Endodermal cell (in vitro differentiated cells): ENCODE measurements around the gene SRPRA. TPM values are rescaled to one million over a fixed set of nuclear protein-coding genes. Genes with fewer than 3 reads are reported as not detected.

Experiments used
- DNase-seq: peaks from one replicate; pipeline ENCODE4 v3.0.0-alpha.2; 2017
- H3K27ac ChIP-seq: 2 replicates; pipeline ENCODE4 v1.5.1; 2013; ENCODE audit warnings: mild to moderate bottlenecking, low read depth, low read length, moderate library complexity
- H3K27me3 ChIP-seq: 2 replicates; pipeline ENCODE4 v1.6.1; 2013; ENCODE audit warnings: mild to moderate bottlenecking, low read length, moderate library complexity; ENCODE audit not compliant: insufficient read depth, control insufficient read depth, poor library complexity, severe bottlenecking
- H3K36me3 ChIP-seq: 2 replicates; pipeline ENCODE4 v1.7.0; 2013; ENCODE audit warnings: mild to moderate bottlenecking, low read length, moderate library complexity; ENCODE audit not compliant: control insufficient read depth, insufficient read depth
- H3K4me1 ChIP-seq: one replicate; pipeline ENCODE4 v1.7.0; 2013; ENCODE audit warnings: low read length; ENCODE audit not compliant: control insufficient read depth, insufficient read depth
- H3K4me3 ChIP-seq: 2 replicates; pipeline ENCODE4 v1.5.1; 2013; ENCODE audit warnings: mild to moderate bottlenecking, low read length, moderate library complexity
- H3K9ac ChIP-seq: 2 replicates; pipeline ENCODE4 v1.6.1; 2013; ENCODE audit warnings: mild to moderate bottlenecking, low read length, moderate library complexity; ENCODE audit not compliant: poor library complexity, severe bottlenecking; ENCODE audit errors: extremely low read depth
- H3K9me3 ChIP-seq: 2 replicates; pipeline ENCODE4 v1.6.1; 2013; ENCODE audit warnings: mild to moderate bottlenecking, low read length, moderate library complexity; ENCODE audit not compliant: control insufficient read depth
- H3K27ac Mint-ChIP-seq: 2 replicates; pipeline ENCODE4 v1.8.0; 2020; ENCODE audit warnings: mixed read lengths
- H3K27me3 Mint-ChIP-seq: 2 replicates; pipeline ENCODE4 v1.8.0; 2021; ENCODE audit warnings: mild to moderate bottlenecking, mixed read lengths; ENCODE audit not compliant: insufficient read depth
- H3K36me3 Mint-ChIP-seq: 2 replicates; pipeline ENCODE4 v1.8.0; 2020; ENCODE audit warnings: low read depth, mixed read lengths
- H3K4me1 Mint-ChIP-seq: 2 replicates; pipeline ENCODE4 v1.8.0; 2020; ENCODE audit warnings: mixed read lengths
- H3K4me3 Mint-ChIP-seq: 2 replicates; pipeline ENCODE4 v1.8.0; 2020; ENCODE audit warnings: mild to moderate bottlenecking, moderate library complexity, mixed read lengths
- H3K9me3 Mint-ChIP-seq: 2 replicates; pipeline ENCODE4 v1.8.0; 2020; ENCODE audit warnings: mild to moderate bottlenecking, mixed read lengths
- CTCF ChIP-seq: fragments of 200-600 bp; sonication (generic); conservative IDR thresholded peaks from 2 replicates; pipeline ENCODE4 v1.5.0; 2021; ENCODE audit warnings: antibody characterized with exemption, mild to moderate bottlenecking
- WGBS, 2 experiments: methylation state at CpG; one replicate each; pipeline versions ENCODE4 v1.1.5 to v1.1.7; 2013; ENCODE audit warnings: missing lambda C conversion rate in 2 of 2, mixed read lengths in 1 of 2; ENCODE audit not compliant: insufficient coverage in 1 of 2, insufficient read length in 1 of 2; 5-methylcytosine and 5-hydroxymethylcytosine counted together
- total RNA-seq, 2 donors: library from RNA; stranded (reverse); fragmentation: NEBNext Ultra II Directional in 1 of 2; extraction: Animal tissue kit (Norgen Biotek cat#: 25700) in 1 of 2; gene quantifications; 2 replicates in 1 of 2; 3 replicates in 1 of 2; pipeline ENCODE4 v1.2.1, GENCODE V29; 2021

Gene SRPRA
- total RNA-seq, 2 donors from 2014 or later, result 68.4 to 79.2 TPM

- Histone ChIP-seq H3K9ac (peak overlapping the region; percentile 90), H3K27ac (peak overlapping the region; percentile 80), H3K9me3 (no peaks in the 10 kb centered on the region), H3K27me3 (no peaks in the 10 kb centered on the region), H3K36me3 (peaks cover 51% of the 10 kb centered on the region), H3K4me3 (peak overlapping the region; percentile 98), H3K4me1 (no peaks in the 10 kb centered on the region)
- Mint-ChIP-seq H3K4me1 (peaks cover 12% of the 10 kb centered on the region), H3K27ac (peak overlapping the region; percentile 99), H3K4me3 (peak overlapping the region; percentile 95), H3K27me3 (peaks cover 3% of the 10 kb centered on the region), H3K36me3 (peaks cover 59% of the 10 kb centered on the region), H3K9me3 (no peaks in the 10 kb centered on the region)
- DNase-seq, result no peak
- TF ChIP-seq CTCF, result no peak
- 0 to 4% methylated on average over 11 to 23 of the region's 23 CpGs for WGBS, 2 experiments
Observed at GRCh38 chr11:126268361-126268707, 361 bp downstream of the SRPRA start.

- peaks cover 51% of the 10 kb centered on the region for H3K36me3 ChIP-seq
- peak overlapping the region; percentile 90 for H3K9ac ChIP-seq
- no peak overlapping the region for H3K27ac ChIP-seq
Observed at GRCh38 chr11:126267650-126268049, 1.0 kb downstream of the SRPRA start.

GRCh38 chr11:126265811-126266210 is 2.9 kb downstream of the SRPRA start:
- Histone ChIP-seq H3K9me3 (no peaks in the 10 kb centered on the region), H3K36me3 (peaks cover 58% of the 10 kb centered on the region), H3K9ac (no peak overlapping the region), H3K4me3 (no peak overlapping the region), H3K4me1 (no peaks in the 10 kb centered on the region), H3K27ac (no peak overlapping the region), H3K27me3 (no peaks in the 10 kb centered on the region)
- H3K4me3 Mint-ChIP-seq, result no peak overlapping the region
- peaks cover 64% of the 10 kb centered on the region for H3K36me3 Mint-ChIP-seq
- TF ChIP-seq CTCF, result no peak
- peak overlapping the region; percentile 28 for H3K27ac Mint-ChIP-seq
- H3K4me1 Mint-ChIP-seq, result peaks cover 12% of the 10 kb centered on the region
- no peak for DNase-seq
- H3K27me3 Mint-ChIP-seq, result peaks cover 3% of the 10 kb centered on the region
- 94 to 98% methylated on average over 8 of the region's 8 CpGs for WGBS, 2 experiments
- no peaks in the 10 kb centered on the region for H3K9me3 Mint-ChIP-seq

More at GRCh38 chr11:126267650-126268049, 1.0 kb downstream of the SRPRA start:
- Histone ChIP-seq H3K4me3 (peak overlapping the region; percentile 98), H3K9me3 (no peaks in the 10 kb centered on the region), H3K27me3 (no peaks in the 10 kb centered on the region), H3K4me1 (no peaks in the 10 kb centered on the region)
- TF ChIP-seq CTCF, result no peak
- Mint-ChIP-seq H3K36me3 (peaks cover 58% of the 10 kb centered on the region), H3K27ac (peak overlapping the region; percentile 99), H3K9me3 (no peaks in the 10 kb centered on the region), H3K4me3 (peak overlapping the region; percentile 95), H3K27me3 (peaks cover 3% of the 10 kb centered on the region), H3K4me1 (peaks cover 12% of the 10 kb centered on the region)
- WGBS, 2 experiments, result 88 to 92% methylated on average over 5 to 6 of the region's 6 CpGs
- no peak for DNase-seq
